ENCODE measurements around the gene CHCHD1.
"Not testable (repeated sequence)": the region's sequence is repeated elsewhere in the genome, so short reads cannot be mapped to it uniquely, and the experiment has no call there.

CHCHD1 gene

GRCh38 chr10:73828161-73828560 is 46.3 kb downstream of the CHCHD1 start:
- DNase-seq (ENCODE audit: low read depth), result no peak
- TF ChIP-seq CTCF (IDR thresholded peaks at IDR 0.05; ENCODE audit: insufficient read depth, low read depth, low read length, missing control alignments), result no peak
- H3K4me3 ChIP-seq (ENCODE audit: low read depth, low read length), result no peak overlapping the region

- not testable (repeated sequence) for DNase-seq (ENCODE audit: low read depth); H3K4me3 ChIP-seq (ENCODE audit: low read depth, low read length)
Measured at GRCh38 chr10:73829090-73829489, 47.2 kb downstream of the CHCHD1 start.

Measured in GM12865 (cell line).